ENCODE data around the gene S100A11.

S100A11 gene

GRCh38 chr1:151998611-151999362 lies 38.0 kb downstream of the S100A11 start:
- Mint-ChIP-seq H3K4me3 (no peak overlapping the region), H3K9me3 (no peaks in the 10 kb centered on the region), H3K36me3 (ENCODE audit: low read depth) (no peaks in the 10 kb centered on the region), H3K27me3 (ENCODE audit: low read depth) (peaks cover 38% of the 10 kb centered on the region), H3K27ac (no peak overlapping the region), H3K4me1 (peaks cover 16% of the 10 kb centered on the region)
- TF ChIP-seq, protein P1, sequence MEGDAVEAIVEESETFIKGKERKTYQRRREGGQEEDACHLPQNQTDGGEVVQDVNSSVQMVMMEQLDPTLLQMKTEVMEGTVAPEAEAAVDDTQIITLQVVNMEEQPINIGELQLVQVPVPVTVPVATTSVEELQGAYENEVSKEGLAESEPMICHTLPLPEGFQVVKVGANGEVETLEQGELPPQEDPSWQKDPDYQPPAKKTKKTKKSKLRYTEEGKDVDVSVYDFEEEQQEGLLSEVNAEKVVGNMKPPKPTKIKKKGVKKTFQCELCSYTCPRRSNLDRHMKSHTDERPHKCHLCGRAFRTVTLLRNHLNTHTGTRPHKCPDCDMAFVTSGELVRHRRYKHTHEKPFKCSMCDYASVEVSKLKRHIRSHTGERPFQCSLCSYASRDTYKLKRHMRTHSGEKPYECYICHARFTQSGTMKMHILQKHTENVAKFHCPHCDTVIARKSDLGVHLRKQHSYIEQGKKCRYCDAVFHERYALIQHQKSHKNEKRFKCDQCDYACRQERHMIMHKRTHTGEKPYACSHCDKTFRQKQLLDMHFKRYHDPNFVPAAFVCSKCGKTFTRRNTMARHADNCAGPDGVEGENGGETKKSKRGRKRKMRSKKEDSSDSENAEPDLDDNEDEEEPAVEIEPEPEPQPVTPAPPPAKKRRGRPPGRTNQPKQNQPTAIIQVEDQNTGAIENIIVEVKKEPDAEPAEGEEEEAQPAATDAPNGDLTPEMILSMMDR (IDR thresholded peaks at IDR 0.05; ENCODE audit: unreplicated experiment in 3 of 3): no peak

- no peaks in the 10 kb centered on the region for H3K9me3 Mint-ChIP-seq
- no peaks in the 10 kb centered on the region for H3K36me3 Mint-ChIP-seq (ENCODE audit: low read depth)
- no peak overlapping the region for H3K4me3 Mint-ChIP-seq
- H3K27me3 Mint-ChIP-seq (ENCODE audit: low read depth): peaks cover 36% of the 10 kb centered on the region
- TF ChIP-seq, protein P1 (IDR thresholded peaks at IDR 0.05; ENCODE audit: unreplicated experiment in 3 of 3): no peak
- H3K4me1 Mint-ChIP-seq: peaks cover 15% of the 10 kb centered on the region
- H3K27ac Mint-ChIP-seq: no peak overlapping the region
Observed at GRCh38 chr1:151997284-151997570, 39.6 kb downstream of the S100A11 start.

GRCh38 chr1:151995774-151996173 lies 41.0 kb downstream of the S100A11 start:
- Mint-ChIP-seq H3K4me1 (peaks cover 24% of the 10 kb centered on the region), H3K36me3 (ENCODE audit: low read depth) (no peaks in the 10 kb centered on the region), H3K9me3 (no peaks in the 10 kb centered on the region), H3K4me3 (no peak overlapping the region), H3K27ac (no peak overlapping the region), H3K27me3 (ENCODE audit: low read depth) (peaks cover 40% of the 10 kb centered on the region)
- TF ChIP-seq, protein P1 (IDR thresholded peaks at IDR 0.05; ENCODE audit: unreplicated experiment in 3 of 3): no peak

DNA sequence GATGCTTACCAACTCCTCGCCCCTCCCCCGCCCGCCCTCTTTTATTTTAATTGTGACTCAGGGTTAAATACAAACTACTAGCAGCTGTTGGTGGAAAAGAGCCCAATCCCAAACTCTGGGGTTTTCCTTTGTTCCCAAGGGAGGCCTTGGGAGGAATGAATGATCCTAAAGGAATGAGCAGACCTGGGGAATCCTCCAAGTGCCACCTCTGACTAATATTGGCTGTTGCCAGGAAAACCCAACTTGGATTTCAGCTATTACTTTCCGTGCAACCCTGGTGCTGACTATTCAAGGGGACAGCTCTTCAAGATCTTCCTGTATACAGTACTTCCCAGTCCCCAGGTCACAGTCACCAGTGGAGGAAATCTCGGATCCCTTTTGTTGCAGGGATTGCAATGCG lies 41.8 kb downstream of the S100A11 start:
- TF ChIP-seq, protein P1 (IDR thresholded peaks at IDR 0.05; ENCODE audit: unreplicated experiment in 3 of 3): no peak
- H3K4me1 Mint-ChIP-seq: peaks cover 32% of the 10 kb centered on the region
- peak overlapping the region; percentile 56 to 73 (median 71) for H3K4me3 Mint-ChIP-seq
- H3K27ac Mint-ChIP-seq: peak overlapping the region in 1 of 3 experiments; percentile 16
- H3K27me3 Mint-ChIP-seq (ENCODE audit: low read depth): peaks cover 36% of the 10 kb centered on the region
- H3K36me3 Mint-ChIP-seq (ENCODE audit: low read depth): no peaks in the 10 kb centered on the region
- no peaks in the 10 kb centered on the region for H3K9me3 Mint-ChIP-seq

DNA sequence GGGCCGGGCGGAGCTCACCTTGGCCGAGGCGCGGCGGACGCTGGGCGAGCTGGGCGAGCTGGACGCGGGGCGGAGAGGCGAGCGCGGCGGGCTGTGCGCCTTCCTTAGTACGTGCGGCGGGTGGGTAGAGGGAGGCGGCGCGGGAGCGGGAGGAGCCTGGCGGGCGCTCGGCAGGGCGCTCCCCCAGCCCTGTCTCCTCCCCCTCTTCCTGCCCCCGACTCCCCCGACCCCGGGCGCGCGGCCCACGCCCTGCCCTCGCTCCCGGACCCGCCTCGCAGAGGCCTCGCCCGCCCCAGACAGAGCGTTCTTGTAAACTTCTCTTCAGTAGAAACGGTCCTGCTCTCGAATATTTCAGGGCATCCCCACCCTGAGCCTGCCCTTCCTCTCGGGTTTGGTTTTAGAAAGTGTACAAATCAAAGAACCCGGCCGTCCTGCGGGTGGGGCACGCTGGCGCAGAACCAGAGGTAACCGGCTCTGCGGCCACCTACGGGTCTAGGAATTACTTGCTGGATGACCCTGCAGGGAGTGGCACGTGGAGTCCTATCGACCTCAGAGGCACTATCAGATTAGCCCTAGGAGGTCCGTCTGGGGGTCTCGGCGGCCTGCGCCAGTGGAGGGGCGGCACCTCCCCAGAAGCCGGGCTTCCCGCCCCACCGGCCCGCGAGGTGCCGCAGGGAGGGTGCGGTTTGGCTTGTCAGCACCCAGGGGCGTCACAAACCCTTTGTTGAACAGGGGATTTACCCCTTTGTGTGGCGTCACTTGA lies 42.9 kb downstream of the S100A11 start, which contains the start of gene S100A10:
Gene S100A10 (minus strand): TSS at position 126 of the 763 bp plus-strand sequence. CDS start 7,629 bp downstream, outside the sequence.
- TF ChIP-seq, protein P1 (IDR thresholded peaks at IDR 0.05; ENCODE audit: unreplicated experiment in 3 of 3): no peak
- peak within 1 kb of the TSS; percentile 80 to 94 (median 86) for H3K27ac Mint-ChIP-seq
- no peaks in the 10 kb centered on the region for H3K36me3 Mint-ChIP-seq (ENCODE audit: low read depth)
- no peaks in the 10 kb centered on the region for H3K9me3 Mint-ChIP-seq
- peaks cover 42% of the 10 kb centered on the region for H3K4me1 Mint-ChIP-seq
- H3K27me3 Mint-ChIP-seq (ENCODE audit: low read depth): peaks cover 29% of the 10 kb centered on the region
- peak within 1 kb of the TSS; percentile 91 to 96 (median 94) for H3K4me3 Mint-ChIP-seq
